ENCODE results near the gene CLEC2D. TPM values are rescaled to one million over a fixed set of nuclear protein-coding genes. Genes with fewer than 3 reads are reported as not detected.

Gene CLEC2D
- total and polyA plus RNA-seq, 10 of the 15 experiments (the other 5 are each of a cell fraction or from before 2014, with no cell fraction given), result 4.6 to 29.8 (median 16.0) TPM

DNA sequence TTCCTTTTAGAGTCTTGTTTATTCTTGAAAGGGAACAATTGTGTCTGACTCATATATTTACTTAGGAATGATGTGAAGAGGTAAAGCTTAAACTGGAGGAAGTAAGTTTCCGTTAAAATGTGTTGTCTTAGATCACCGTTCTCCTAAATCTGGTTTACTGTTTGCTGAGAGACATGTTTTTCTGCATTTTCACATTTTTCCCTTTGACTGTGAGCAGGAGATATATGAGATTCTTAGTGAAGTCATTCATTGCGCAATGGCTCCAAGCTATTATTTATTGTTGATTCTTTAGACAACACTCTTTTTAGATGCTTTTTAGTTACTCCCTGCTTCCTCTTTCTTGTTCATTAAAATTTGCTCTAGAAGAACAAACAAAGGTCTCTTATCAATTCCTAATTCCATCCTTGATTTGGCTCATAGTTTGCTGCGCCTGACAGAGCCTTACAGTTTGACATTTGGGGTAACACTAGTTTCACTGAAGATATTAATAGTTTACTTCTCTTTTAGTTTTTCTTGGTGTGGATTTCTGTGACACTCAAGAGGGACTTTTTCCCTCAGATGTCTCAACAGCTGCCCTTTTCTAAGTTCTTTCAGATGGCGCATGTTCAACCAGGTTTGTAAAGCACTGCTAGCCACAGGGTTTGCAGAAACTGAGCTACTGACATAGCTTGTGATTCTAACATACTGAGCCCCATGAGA is 52.0 kb downstream of the CLEC2D start (continued):
- no peak for TF ChIP-seq SREBF1 (IDR thresholded peaks at IDR 0.05; ENCODE audit: low read length)
- peak; percentile 65; the same call in 1 of the 2 replicates for TF ChIP-seq ZNF217 (IDR thresholded peaks at IDR 0.05)
- TF ChIP-seq MTA3 (IDR thresholded peaks at IDR 0.05; ENCODE audit: borderline replicate concordance, low read length), result peak; percentile 72; the same call in 1 of the 2 replicates
- TF ChIP-seq RUNX3 (IDR thresholded peaks at IDR 0.05; ENCODE audit: low read length), result peak; percentile 57
- TF ChIP-seq POLR2AphosphoS5 (IDR thresholded peaks at IDR 0.05; ENCODE audit: low read length), result 0 out of 2 replicates have a peak, but pooled peaks have one; percentile 25

- TF ChIP-seq ATF7 (IDR thresholded peaks at IDR 0.05; ENCODE audit: low read depth), result no peak
- TF ChIP-seq MLLT1 (IDR thresholded peaks at IDR 0.05), result 0 out of 2 replicates have a peak, but pooled peaks have one; percentile 56
- FAIRE-seq, result no peak
- no peak for DNase-seq (ENCODE audit: low read depth, low spot score)
- ChIA-PET CTCF (interaction anchor here (1.1 to 2.0 kb wide), 3 partner anchors 13 to 89 kb away, joined by 3 to 7 read pairs (median 6); no protein-coding TSS in a partner anchor), SMC1A (ENCODE audit: uncharacterized antibody, unreplicated experiment) (interaction anchor here (0.6 to 1.6 kb wide), 4 partner anchors 9 to 77 kb away, joined by 3 to 4 read pairs (median 3); partner anchors contain the start of gene CLECL1), POLR2A (no interaction called here), RAD21 (ENCODE audit: unreplicated experiment) (no interaction called here)
- WGBS (ENCODE audit: insufficient coverage, insufficient replicate concordance, low lambda C conversion rate, missing lambda C conversion rate), result 0% methylated on average over 1 of the region's 1 CpG
- H3K36me3 ChIP-seq (ENCODE audit: control insufficient read depth in 2 of 2, insufficient read depth in 2 of 2, low read length in 1 of 2), result no peaks in the 10 kb centered on the region
- H3K9ac ChIP-seq (ENCODE audit: control insufficient read depth, insufficient read depth, low read length), result peak overlapping the region; percentile 62
- intact Hi-C loops (cut with micrococcal nuclease; ENCODE audit: unreplicated experiment), result no loop called here
- in situ Hi-C loops (cut with MboI), result no loop called here
- BruUV-seq (replicated peaks), result no TSS peak
- no peaks in the 10 kb centered on the region; the same call in 2 of the 3 replicates for H3K9me3 ChIP-seq (replicated peaks; ENCODE audit: control insufficient read depth, insufficient read depth, low read length)
- H3K4me1 ChIP-seq (ENCODE audit: control insufficient read depth, insufficient read depth, low read length), result peaks cover 35% of the 10 kb centered on the region
- H2AFZ ChIP-seq (ENCODE audit: control insufficient read depth, low read depth, low read length), result no peak overlapping the region
- ATAC-seq, result no peak
- peak overlapping the region; percentile 81 for H3K4me2 ChIP-seq (ENCODE audit: control insufficient read depth, insufficient read depth)
- peak overlapping the region; percentile 34 for H3K4me3 ChIP-seq
- H4K20me1 ChIP-seq (ENCODE audit: control insufficient read depth, insufficient read depth), result no peaks in the 10 kb centered on the region
- H3K27me3 ChIP-seq (replicated peaks in 1 of 2; ENCODE audit: control insufficient read depth in 2 of 2, insufficient read depth in 2 of 2, low read length in 1 of 2), result no peaks in the 10 kb centered on the region; a peak in 1 of 4 replicates
- H3K27ac ChIP-seq (ENCODE audit: control insufficient read depth, insufficient read depth), result peak overlapping the region; percentile 88
- peaks cover 96% of the 10 kb centered on the region for H3K79me2 ChIP-seq (ENCODE audit: control insufficient read depth, insufficient read depth, low read length)
These were observed 54.5 kb downstream of the CLEC2D start for GRCh38 chr12:9724023-9724422.

Data from GM12878 (cell line).